ENCODE results near the gene GAB2.

GRCh38 chr11:78372114-78372768 is 45.4 kb downstream of the GAB2 start:
- TF ChIP-seq, protein P1, sequence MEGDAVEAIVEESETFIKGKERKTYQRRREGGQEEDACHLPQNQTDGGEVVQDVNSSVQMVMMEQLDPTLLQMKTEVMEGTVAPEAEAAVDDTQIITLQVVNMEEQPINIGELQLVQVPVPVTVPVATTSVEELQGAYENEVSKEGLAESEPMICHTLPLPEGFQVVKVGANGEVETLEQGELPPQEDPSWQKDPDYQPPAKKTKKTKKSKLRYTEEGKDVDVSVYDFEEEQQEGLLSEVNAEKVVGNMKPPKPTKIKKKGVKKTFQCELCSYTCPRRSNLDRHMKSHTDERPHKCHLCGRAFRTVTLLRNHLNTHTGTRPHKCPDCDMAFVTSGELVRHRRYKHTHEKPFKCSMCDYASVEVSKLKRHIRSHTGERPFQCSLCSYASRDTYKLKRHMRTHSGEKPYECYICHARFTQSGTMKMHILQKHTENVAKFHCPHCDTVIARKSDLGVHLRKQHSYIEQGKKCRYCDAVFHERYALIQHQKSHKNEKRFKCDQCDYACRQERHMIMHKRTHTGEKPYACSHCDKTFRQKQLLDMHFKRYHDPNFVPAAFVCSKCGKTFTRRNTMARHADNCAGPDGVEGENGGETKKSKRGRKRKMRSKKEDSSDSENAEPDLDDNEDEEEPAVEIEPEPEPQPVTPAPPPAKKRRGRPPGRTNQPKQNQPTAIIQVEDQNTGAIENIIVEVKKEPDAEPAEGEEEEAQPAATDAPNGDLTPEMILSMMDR (IDR thresholded peaks at IDR 0.05): no peak
- TF ChIP-seq POLR2A (IDR thresholded peaks at IDR 0.05) (no peak), POLR2AphosphoS5 (IDR thresholded peaks at IDR 0.05) (no peak), EP300 (IDR thresholded peaks at IDR 0.05) (no peak)
